NOMO-1 (cell line): Measurements from ENCODE around the gene THOC5.
"Not testable (repeated sequence)": the region's sequence is repeated elsewhere in the genome, so short reads cannot be mapped to it uniquely, and the experiment has no call there.

Experiments
- DNase-seq, 2 experiments: peaks; one replicate each; lab custom pipeline; 2025; ENCODE audit not compliant: unreplicated experiment in 2 of 2; lab: John Stamatoyannopoulos, UW

THOC5 gene

DNA sequence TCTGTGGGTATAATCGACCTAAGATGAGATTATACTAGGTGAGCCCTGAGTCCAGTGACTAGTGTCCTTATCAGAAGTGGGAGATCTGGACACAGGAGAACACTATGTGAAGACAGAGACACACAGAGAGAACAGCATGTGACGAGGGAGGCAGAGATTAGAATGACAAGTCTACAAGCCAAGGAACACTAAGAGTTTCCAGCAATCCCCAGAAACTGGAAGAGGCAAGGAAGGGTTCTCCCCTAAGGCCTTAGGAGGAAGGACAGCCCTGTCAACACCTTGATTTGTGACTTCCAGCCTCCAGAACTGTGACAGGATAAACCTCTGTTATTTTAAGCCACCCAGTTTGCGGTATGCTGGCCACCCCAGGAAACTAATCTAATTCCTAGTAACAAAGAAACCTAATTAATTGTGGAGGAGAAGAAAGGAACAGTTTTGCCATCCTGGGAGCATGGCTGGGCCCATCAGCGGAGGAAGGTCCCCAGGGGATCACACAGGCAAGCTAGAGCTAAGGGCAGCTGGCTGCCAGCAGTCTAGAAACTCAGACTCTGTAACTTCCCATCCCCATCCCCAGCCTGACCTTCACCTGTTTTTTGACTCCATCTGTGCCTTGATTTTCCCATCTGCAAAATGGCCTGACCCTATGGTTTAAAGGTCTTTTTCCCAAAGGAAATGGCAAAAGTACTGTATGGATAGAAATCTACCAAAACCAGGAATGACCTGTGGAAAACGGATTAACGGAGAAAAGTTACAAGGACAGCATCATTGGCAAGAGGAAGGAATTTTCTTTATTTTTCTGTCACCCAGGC is 10.3 kb upstream of the THOC5 start:
- no peak for DNase-seq

DNA sequence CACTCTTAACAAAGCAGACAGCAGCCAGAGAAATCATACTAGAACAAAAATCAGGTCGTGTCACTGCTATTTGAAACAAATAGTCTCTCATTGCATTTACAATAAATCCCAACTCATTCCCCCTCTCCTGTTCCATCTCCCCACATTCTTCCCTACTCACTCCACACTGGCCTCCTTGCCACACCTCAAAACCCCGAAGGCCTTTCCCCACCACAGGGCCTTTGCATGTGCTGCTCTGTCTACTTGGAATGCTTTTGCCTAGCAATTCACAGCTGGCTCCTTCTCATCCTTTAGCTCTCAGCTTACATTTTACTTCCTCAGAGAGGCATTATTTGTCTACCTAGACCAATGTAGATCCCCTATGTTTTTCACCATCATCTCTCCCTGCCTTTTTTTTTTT is 6.3 kb upstream of the THOC5 start:
- DNase-seq: no peak

DNA sequence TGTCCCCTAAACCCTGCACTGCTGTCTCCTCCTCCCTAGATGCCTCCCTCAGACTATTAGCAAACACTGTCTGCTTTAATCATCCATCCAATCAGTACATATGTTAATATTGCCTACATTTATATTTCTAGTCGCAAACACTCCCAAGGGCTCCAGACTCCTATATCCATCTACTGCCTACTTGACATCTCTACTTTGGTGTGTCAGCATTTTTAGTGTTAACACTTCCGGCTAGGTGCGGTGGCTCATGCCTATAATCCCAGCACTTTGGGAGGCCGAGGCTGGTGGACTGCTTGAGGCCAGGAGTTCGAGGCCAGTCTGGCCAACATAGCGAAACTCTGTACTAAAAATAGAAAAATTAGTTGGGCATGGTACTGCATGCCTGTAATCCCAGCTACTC is 5.5 kb upstream of the THOC5 start:
- no peak for DNase-seq

DNA sequence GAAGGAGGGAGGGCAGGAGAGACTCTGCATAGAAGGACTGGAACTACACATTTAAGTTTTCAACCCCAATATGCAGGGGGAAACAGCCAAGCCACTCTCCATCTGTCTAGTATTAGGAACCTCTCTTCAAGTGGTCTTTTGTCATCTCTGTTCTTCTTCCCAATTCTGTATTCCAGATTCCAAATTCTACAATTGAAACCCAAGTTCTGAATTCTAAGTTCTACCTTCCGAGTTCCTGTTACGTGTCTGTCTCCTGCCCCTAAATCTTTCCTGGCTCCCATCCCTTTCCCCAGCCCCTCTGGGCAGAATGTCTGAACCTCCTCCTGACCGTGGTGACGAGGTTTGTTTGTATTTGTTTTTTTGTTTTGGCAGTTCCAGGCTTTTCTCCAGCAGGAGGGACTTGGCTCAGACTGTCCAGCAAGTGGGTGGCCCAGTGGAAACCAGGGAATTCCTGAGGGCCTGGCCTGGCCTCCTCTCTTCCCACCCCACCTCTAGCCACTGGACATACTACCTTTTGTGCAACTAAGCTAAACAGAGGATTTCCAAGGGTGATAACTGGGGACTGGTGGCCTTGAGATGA is 1.6 kb upstream of the THOC5 start:
- no peak for DNase-seq

DNA sequence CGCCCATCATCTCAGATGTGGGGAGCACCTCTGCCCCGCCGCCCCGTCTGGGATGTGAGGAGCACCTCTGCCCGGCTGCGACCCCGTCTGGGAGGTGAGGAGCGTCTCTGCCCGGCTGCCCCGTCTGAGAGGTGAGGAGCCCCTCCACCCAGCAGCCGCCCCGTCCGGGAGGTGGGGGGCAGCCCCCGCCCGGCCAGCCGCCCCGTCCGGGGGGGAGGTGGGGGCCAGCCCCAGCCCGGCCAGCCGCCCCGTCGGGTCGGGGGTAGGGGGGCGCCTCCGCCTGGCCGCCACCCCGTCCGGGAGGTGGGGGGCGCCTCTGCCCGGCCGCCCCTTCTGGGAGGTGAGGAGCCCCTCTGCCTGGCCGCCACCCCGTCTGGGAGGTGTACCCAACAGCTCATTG is 1.2 kb downstream of the THOC5 start:
- DNase-seq: not testable (repeated sequence)

DNA sequence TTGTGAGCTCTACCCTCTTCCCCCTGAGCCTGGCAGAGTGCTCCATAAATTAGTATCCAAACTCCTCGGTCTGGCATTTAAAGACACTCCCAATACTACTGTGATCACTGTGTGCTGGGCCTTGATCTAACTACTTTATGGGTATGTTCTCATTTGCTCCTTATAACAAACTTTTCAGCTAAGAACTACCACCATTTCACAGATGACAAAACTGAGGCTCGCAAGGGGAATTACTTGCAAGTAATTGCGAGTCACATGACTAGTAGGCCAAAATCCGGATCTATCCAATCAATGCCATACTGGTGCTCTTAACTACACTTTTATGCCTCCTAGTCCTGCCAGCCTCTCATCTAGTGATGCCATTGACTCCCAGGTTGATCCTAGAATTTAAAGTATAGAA is 3.6 kb downstream of the THOC5 start:
- DNase-seq: no peak

DNA sequence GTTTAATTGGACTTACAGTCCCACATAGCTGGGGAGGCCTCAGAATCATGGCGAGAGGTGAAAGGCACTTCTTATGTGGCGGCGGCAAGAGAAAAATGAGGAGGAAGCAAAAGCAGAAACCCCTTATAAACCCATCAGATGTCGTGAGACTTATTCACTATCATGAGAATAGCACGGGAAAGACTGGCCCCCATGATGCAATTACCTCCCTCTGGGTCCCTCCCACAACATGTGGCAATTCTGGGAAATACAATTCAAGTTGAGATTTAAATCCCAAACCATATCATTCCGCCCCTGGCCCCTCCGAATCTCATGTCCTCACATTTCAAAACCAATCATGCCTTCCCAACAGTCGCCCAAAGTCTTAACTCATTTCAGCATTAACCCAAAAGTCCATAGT is 8.5 kb downstream of the THOC5 start:
- not testable (repeated sequence) for DNase-seq

DNA sequence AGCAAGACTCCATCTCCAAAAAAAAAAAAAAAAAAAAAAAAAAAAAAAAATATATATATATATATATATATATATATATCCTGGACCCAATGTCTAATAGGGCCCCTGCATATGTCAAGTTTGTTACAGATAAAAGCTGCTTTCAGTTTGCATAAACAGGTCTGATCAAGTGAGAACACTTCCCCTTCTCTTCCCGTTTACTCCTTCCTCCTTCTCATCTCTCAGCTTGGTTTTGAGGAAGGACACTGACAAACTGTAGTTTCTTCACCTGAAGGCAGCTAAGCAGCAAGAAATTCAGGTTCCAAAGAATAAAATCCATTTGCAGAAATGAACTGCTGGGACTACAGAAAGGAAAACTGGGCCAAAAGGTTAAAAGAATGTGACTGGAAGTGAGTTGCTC is 11.7 kb downstream of the THOC5 start:
- peak; percentile 8 to 75 for DNase-seq

DNA sequence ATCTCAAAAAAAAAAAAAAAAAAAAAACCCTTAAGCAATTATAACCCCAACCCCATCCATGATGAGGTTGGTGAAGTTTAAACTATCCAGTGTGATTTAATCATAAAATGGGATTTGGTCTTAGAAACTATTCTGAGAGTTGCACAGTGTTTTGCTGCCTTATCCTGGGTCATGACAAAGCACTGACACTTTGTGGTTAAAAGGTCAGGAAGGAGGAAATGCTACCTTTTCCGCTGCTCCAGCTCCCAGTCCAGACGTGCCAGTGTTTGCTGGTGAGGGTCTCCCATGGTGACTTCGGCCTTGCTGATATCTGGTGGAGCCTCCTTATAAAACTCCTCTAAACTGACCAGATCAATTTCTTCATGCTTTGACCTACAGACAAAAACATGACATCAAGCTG is 14.5 kb downstream of the THOC5 start:
- no peak for DNase-seq

DNA sequence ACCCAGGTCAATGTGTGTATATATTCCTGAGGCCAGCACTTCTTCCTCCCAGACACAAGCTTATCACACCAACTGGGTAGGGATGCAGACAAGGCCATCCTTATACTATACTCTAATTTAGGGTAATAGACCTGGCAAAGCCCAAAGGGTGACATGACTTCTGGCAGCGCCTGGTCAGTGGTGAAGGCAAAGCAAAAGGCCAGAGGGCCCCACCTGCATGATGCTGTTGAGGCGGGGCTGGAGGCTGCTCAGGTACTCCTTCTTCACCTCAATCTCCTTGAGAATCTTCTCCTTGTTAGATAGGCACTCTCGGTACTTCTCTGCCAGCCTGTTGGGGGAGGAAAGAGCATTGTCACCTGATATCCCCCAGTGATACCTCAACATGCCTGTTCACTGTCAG is 17.1 kb downstream of the THOC5 start:
- DNase-seq: no peak

DNA sequence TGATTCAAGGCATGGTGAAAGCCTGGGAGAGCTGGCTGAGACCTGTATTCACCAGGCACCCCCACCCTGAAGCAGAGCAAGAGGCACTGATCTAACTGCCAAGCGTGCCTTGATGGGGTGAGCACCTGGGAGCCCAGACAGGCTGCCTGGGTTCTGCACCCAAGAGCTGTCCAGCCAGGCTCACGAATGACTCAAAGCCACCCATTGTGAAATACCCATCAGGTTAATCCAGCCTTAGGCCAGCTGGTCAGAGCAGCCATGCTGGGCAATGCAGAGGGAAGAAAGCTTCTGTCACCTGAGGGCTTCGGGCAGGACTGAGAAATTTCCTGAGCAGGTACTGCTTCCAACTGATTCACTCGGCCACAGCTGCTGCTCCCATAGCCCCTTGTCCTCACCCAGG is 22.1 kb downstream of the THOC5 start:
- no peak for DNase-seq

DNA sequence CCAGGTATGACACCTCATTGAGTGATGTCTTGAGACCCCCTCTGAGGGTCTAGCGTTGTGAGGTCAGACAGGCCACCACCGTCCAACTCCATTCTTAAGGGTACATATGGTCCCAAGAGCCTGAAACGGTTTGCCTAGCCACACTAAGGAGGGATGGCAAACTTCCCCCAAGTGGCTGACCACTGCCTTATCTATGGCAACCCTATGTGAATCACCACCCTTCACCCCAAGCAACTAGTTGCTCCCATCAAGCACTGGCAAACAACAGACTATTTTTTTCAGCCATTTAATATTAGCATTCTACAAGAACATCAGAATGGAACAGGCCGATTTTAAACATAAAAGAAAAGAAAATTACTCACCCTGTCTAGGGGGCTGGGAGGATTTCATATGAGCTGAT is 22.8 kb downstream of the THOC5 start:
- DNase-seq: no peak

DNA sequence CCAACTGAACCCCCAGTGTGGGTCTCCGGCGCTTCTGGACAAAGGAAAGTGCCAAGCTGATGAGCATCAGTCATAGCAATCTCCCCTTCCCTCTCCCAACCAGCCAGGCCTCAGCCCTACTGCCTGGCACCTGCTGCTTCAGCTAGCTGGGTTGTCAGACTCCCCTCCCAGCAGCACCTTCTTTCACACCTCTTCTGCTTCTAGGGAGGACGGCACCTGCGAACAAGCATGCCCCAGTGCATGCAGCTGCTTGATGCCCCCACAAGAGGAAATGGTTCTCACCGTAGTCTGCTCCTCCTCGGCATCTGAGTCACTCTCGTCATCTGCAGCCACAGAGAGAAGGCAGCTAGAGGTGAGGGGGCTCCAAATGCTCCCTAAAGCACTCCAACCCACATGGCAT is 25.4 kb downstream of the THOC5 start:
- DNase-seq: no peak

DNA sequence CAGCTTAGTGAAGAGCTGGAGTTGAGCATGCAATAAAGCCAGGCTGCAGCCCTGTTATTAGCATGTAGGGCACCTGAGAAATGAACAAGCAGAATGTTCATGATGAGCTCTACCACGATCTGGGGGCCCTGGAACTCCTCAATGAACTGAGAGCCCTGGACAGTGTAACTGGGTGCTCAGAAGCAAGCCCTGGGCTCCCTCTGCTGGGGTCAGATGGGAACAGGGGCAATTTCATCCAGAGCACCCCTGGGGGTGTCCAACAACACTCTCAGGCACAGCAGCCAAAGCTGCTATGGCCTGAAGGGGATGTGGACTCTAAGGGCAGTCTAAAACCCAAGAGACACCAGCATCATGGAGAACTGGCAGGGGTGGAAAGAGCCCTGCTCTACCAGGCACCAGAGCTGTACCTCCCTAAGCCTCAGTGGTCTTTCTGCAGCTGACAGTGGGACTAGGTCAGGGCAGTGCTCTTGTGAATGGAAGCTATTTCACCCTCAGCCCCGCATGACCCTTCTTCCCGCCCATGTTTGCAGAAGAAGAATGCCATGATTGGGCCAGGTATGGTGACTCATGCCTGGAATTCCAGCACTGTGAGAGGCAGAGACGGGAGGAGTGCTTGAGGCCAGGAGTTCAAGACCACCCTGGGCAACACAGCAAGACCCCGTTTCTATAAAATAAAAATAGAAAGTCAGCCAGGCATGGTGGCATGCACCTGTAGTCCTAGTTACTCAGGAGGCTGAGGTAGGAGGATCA is 28.9 kb downstream of the THOC5 start:
- DNase-seq: peak in 1 of 2 experiments; percentile 1

DNA sequence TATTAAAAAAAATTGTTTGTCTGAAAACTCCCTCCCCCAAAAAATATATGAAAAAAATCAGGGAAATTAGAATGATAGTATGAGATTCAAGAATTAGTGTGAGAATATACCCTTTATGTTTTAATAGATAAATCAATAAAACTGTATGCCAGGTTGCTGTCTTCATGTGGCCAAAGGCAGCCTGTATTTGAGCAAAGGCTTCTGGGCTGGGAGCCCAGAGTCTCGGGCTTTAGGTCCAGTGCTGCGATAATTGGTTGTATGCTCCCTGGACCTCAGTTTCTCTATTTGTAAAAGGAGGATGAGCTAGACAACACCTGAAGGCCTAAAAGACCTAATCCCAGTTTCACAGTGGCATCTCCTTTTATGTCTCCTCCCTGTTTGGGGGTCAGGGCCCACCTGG is 29.8 kb downstream of the THOC5 start:
- DNase-seq: no peak

DNA sequence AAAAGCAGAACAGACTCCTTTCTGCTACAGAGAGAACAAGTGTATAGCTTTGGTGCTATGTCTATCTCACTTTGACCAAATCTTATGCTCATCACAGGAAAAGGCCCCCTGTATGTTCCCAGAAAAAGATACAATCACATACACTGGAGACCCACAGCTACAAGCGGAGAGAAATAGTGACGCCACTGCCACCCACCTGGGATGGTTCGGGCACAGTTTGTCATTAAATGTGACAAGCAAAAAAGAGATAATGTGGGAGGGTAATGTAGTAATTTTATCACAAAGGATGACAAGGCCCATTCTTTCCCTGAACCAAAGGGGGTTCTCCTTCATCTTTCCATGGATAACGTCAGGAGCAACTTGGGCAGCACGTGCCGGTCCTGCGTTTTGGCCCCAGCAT is 32.0 kb downstream of the THOC5 start:
- DNase-seq: no peak

DNA sequence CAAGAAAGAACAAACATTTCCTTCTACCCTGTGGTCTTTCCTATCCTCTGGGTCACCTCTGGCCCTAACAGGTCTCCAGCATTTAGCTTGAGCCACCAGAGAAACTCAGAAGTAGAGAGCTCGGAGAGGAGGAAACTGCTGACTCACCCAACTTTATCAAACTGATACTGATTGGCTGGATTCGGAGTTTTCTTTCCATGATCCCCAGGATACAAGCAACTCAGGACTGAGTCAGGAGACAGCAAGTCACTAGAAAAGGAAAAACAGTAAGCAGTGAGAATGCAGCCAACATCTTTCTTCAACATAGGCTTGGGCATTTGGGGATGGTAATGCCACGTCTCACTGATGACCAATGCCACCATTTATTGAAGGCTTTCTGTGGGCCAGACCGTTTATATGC is 32.7 kb downstream of the THOC5 start:
- no peak for DNase-seq

DNA sequence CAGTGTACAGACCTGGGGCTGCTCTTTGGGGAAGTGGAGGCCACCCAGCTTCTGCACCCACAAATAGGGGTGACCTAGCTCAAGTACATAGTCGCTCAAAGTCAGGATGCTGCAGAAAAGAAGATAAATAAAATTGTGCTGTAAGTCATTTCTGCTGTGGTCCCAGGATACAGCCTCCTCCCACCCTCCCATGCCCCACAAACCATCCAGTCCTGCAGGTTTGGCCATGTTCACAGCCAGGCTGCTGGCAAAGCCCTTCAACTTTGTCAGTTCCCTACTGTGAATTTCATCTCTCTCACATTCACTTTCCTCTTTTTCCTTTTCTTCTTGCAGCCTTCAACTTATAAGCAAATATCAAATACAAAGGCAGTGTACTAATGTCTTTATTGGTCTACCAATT is 33.6 kb downstream of the THOC5 start:
- no peak for DNase-seq

DNA sequence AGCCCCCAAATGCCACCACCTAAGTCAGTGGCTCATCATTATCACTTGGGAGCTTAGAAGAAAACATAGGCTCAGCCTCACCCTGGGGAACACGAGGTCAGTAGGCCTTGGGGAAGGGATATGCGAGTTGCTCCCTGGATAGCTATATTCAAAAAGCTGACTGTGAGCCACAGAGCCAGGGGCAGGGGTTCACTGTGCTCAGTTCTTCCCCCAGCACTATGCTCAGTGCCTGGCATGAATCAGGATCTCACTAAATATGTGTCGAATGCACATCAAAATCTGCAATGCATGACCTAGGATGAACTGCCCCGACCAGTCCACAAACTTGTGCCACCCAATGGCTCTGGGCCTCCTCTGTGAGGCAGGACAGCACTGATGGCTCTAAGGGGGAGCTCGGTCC is 35.1 kb downstream of the THOC5 start:
- no peak for DNase-seq

DNA sequence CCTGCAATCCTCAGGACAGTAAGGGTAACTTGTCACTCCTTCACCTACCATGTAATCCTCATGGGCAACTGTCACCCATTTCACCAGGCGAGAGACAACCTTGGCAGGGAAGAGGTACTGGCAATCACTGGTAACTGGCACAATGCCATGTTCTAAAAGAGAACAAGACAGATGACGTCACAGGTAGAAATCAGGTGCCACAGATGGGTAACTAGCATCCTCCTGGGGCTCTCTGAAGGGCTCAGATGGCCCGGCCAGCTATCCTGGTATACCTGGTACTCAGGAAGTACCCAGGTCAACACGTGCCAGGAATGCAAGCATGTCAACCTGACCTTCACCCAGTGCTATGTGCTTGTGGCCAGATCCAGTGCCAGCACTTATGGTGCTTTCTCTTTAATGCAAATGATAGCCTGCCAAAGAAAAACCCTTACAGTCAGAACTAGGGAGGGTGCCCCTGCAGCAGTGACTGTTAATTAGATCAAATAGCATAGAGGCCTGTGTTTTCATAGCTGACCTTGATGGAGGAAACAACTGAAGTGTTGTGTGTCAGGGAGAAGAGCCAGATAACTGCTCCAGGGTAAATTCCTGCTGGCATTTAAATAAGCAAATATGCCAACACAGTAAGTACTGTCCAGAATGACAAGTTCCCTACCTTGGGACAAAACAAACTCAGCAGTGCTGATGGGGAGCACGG is 36.2 kb downstream of the THOC5 start:
- no peak for DNase-seq

DNA sequence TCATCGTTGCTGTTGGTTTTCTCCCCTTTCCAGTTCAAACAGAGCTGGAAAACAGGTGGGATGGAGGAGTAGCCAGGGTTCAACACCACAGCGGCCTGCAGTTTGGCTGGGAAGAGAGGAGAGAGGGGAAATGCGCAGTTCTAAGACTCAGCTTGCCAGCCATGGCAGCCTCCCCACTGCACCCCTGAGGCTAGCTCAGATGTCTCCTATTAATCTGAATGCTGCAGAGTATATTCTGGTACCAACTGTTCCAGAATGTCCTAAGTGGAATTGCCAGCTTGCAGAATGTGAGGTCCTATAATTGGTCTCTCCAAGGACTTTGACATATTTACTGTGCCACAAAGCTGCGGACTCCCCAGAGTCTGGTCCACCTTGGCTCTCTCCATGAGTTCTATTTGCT is 41.5 kb downstream of the THOC5 start:
- DNase-seq: no peak
